ENCODE measurements around the gene FAM83E.

- TF ChIP-seq CTCF (IDR thresholded peaks at IDR 0.05; ENCODE audit: control extremely low read depth in 1 of 3, insufficient read depth in 1 of 3, low read depth in 1 of 3, low read length in 3 of 3): no peak
- no peak; a peak in 1 of 3 replicates for TF ChIP-seq POLR2A (IDR thresholded peaks at IDR 0.05; ENCODE audit: control extremely low read depth in 1 of 2, low read depth in 2 of 2, low read length in 2 of 2)
- TF ChIP-seq RFX5 (IDR thresholded peaks at IDR 0.05; ENCODE audit: borderline replicate concordance, low read depth, low read length): no peak
- TF ChIP-seq POLR2AphosphoS5 (IDR thresholded peaks at IDR 0.05; ENCODE audit: low read depth, low read length): no peak; the same call in 1 of the 2 replicates
- TF ChIP-seq KDM4A (IDR thresholded peaks at IDR 0.05; ENCODE audit: low read depth, low read length, severe bottlenecking): peak; percentile 32
- no peak for TF ChIP-seq ZNF274 (IDR thresholded peaks at IDR 0.05; ENCODE audit: borderline replicate concordance, extremely low read depth, low read length)
- TF ChIP-seq MAFK (IDR thresholded peaks at IDR 0.05; ENCODE audit: low read depth, low read length): no peak
Observed at GRCh38 chr19:48624067-48624594, 9.3 kb upstream of the FAM83E start.
